Stomach (tissue), 19 donors: ENCODE measurements around the gene GADL1. TPM values are rescaled to one million over a fixed set of nuclear protein-coding genes. Genes with fewer than 3 reads are reported as not detected.
A peak's percentile ranks its signal among the peaks of the same experiment; 100 is the strongest.

ENCODE experiments used
- DNase-seq, 2 donors: peaks; one replicate each; pipeline versions ENCODE4 v3.0.0 to v3.0.0-alpha.2; 2013 to 2019
- H3K27ac ChIP-seq, 5 donors: fragments of 200-600 bp in 4 of 5; sonication (generic) in 4 of 5; one replicate each; pipeline ENCODE4 v1.5.1; 2013 to 2019; ENCODE audit warnings: mild to moderate bottlenecking in 1 of 5, moderate library complexity in 1 of 5
- H3K27me3 ChIP-seq, 3 donors: fragments of 200-600 bp; sonication (generic); one replicate each; pipeline ENCODE4 v1.5.1; 2017 to 2019; ENCODE audit warnings: mixed run types in 1 of 3
- H3K36me3 ChIP-seq, 4 donors: fragments of 200-600 bp; sonication (generic); 1 replicate in 3 of 4; 2 replicates in 1 of 4; pipeline ENCODE4 v1.5.1; 2016 to 2019
- H3K4me1 ChIP-seq, 4 donors: fragments of 200-600 bp; sonication (generic); one replicate each; pipeline ENCODE4 v1.5.1; 2016 to 2019
- H3K4me3 ChIP-seq, 4 donors: fragments of 200-600 bp; sonication (generic) in 3 of 4; one replicate each; pipeline ENCODE4 v1.5.1; 2016 to 2019; ENCODE audit warnings: mild to moderate bottlenecking in 1 of 4
- H3K9me3 ChIP-seq, 4 donors: fragments of 200-600 bp; sonication (generic); one replicate each; pipeline ENCODE4 v1.5.1; 2016 to 2019
- EP300 ChIP-seq: sonication (generic); formaldehyde crosslinking; IDR thresholded peaks from one replicate; pipeline ENCODE4 v1.6.1; 2017; ENCODE audit warnings: antibody characterized with exemption
- POLR2A ChIP-seq, 4 donors: fragments of 450-650 bp; IDR thresholded peaks; one replicate each; pipeline ENCODE4 v1.6.1; 2016; ENCODE audit warnings: antibody characterized with exemption in 4 of 4, control low read depth in 2 of 4, mild to moderate bottlenecking in 1 of 4, moderate library complexity in 1 of 4
- POLR2AphosphoS5 ChIP-seq, 3 donors: sonication (generic); formaldehyde crosslinking; IDR thresholded peaks; one replicate each; pipeline ENCODE4 v1.6.1; 2016; ENCODE audit warnings: antibody characterized with exemption in 3 of 3
- WGBS, 5 donors: extraction: QIAGEN DNeasy Blood & Tissue Kit in 3 of 5; methylation state at CpG; one replicate each; pipeline versions ENCODE4 v1.1.5 to v1.1.7; 2013 to 2018; 5-methylcytosine and 5-hydroxymethylcytosine counted together
- intact Hi-C: fragments of 100-400 bp; cut with DNase I; formaldehyde crosslinking; loops from one replicate; pipeline ENCODE4 v1.15.1; 2023; ENCODE audit warnings: low total_unique reads
- long read RNA-seq, 10 donors: transcript quantifications; one replicate each; lab custom pipeline, GENCODE V29; 2026
- polyA plus RNA-seq, 3 donors: library from polyadenylated mRNA; stranded (reverse); fragments of 200-250 nt; gene quantifications; one replicate each; pipeline ENCODE4 v1.2.3, GENCODE V29; 2013
- total RNA-seq, 5 donors: library from RNA; depleted of rRNA; stranded (reverse); fragments of >200 nt; gene quantifications; one replicate each; pipeline versions ENCODE4 v1.1.0 to v1.2.3, GENCODE V29; 2014 to 2016
- TF ChIP-seq, protein P1 (sequence below), 7 experiments: fragments of 450-650 bp in 4 of 7; fragments of 200-600 bp in 3 of 7; sonication (generic) in 3 of 7; IDR thresholded peaks; one replicate each; pipeline ENCODE4 v1.5.1; 2016 to 2019; ENCODE audit warnings: antibody characterized with exemption in 7 of 7, control low read depth in 2 of 7, mild to moderate bottlenecking in 1 of 7
- donor health status: healthy with polysubstance abuse.
- donor health status: Bipolar disorder and iron deficiency.
- donor health status: healthy.

Gene GADL1, protein sequence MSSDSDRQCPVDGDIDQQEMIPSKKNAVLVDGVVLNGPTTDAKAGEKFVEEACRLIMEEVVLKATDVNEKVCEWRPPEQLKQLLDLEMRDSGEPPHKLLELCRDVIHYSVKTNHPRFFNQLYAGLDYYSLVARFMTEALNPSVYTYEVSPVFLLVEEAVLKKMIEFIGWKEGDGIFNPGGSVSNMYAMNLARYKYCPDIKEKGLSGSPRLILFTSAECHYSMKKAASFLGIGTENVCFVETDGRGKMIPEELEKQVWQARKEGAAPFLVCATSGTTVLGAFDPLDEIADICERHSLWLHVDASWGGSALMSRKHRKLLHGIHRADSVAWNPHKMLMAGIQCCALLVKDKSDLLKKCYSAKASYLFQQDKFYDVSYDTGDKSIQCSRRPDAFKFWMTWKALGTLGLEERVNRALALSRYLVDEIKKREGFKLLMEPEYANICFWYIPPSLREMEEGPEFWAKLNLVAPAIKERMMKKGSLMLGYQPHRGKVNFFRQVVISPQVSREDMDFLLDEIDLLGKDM
- under 1 TPM in 1 of 5 donors, not detected in 4; 0.73 TPM for total RNA-seq
- under 1 TPM in 1 of 3 donors, not detected in 2; 0.03 TPM for polyA plus RNA-seq
- long read RNA-seq, donor 1, partial matches to known transcripts, result 0 of 1 reads
- long read RNA-seq, donor 1, other reads (novel, unspliced or antisense), result 0 of 1 reads
- long read RNA-seq, donor 2, result 0 reads
- long read RNA-seq, donor 3, result 0 reads
- long read RNA-seq, donor 4, result 0 reads
- long read RNA-seq, donor 5, result 0 reads
- long read RNA-seq, donor 6, result 0 reads
- long read RNA-seq, donor 7, result 0 reads
- long read RNA-seq, donor 8, result 0 reads
- long read RNA-seq, donor 9, result 0 reads
- long read RNA-seq, donor 10, result 0 reads

DNA sequence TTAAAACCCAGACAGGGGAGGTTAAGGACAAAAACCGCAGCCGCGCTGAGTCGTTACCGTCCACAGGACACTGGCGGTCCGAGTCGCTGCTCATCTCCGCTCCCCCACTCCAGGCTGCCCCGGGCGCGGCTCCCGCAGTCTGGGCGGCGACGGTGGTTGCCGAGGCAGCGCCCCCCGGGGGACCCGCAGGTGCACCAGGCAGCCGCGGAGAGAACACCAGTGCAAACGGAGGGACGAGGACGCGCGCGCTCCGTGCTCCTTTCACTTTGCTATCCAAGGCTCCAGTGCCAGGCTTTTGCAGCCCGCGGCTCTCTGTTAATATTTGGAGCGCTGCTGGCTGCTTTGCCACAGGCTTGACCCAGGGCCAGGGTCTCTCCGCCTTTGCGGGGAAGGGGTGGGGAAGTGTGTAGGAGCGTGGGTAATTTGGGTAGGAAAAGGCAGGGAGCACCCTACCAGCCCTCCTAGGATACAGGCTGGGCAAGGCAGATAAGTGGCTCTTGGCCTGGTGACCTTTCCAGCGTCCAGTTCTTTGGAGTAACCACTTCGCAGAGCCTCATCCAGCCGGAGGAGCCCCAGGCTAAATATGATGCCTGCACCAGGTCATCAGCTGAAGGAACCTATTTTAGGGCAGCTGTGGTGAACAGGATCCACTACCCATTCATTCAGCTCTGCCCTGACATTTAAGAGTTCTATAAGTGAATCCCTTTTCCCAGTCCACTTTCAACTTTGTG, at the start of gene GADL1:
Gene GADL1 (minus strand): TSS at position 141 of the 731 bp plus-strand sequence. CDS start 47 bp downstream, at position 94.
- H3K4me1 ChIP-seq, result peaks cover 0 to 13% (median 12%) of the 10 kb centered on the region in 4 donors
- H3K27me3 ChIP-seq, result peaks cover 0 to 28% (median 17%) of the 10 kb centered on the region in 3 donors
- H3K9me3 ChIP-seq, result no peaks in the 10 kb centered on the region
- H3K4me3 ChIP-seq, result peak within 1 kb of the TSS; percentile 58 to 71 (median 59)
- peak; percentile 29 to 80 for DNase-seq
- 3 to 10% (median 3%) methylated on average over 35 to 38 of the region's 38 CpGs for WGBS, 5 donors
- H3K36me3 ChIP-seq, result no peaks in the 10 kb centered on the region
- TF ChIP-seq EP300, result no peak
- TF ChIP-seq, protein P1, sequence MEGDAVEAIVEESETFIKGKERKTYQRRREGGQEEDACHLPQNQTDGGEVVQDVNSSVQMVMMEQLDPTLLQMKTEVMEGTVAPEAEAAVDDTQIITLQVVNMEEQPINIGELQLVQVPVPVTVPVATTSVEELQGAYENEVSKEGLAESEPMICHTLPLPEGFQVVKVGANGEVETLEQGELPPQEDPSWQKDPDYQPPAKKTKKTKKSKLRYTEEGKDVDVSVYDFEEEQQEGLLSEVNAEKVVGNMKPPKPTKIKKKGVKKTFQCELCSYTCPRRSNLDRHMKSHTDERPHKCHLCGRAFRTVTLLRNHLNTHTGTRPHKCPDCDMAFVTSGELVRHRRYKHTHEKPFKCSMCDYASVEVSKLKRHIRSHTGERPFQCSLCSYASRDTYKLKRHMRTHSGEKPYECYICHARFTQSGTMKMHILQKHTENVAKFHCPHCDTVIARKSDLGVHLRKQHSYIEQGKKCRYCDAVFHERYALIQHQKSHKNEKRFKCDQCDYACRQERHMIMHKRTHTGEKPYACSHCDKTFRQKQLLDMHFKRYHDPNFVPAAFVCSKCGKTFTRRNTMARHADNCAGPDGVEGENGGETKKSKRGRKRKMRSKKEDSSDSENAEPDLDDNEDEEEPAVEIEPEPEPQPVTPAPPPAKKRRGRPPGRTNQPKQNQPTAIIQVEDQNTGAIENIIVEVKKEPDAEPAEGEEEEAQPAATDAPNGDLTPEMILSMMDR (IDR thresholded peaks at IDR 0.05), result no peak
- no peak for TF ChIP-seq POLR2A (IDR thresholded peaks at IDR 0.05)
- no peak for TF ChIP-seq POLR2AphosphoS5 (IDR thresholded peaks at IDR 0.05)
- H3K27ac ChIP-seq, result no peak within 1 kb of the TSS
- intact Hi-C loops, result no loop called here

DNA sequence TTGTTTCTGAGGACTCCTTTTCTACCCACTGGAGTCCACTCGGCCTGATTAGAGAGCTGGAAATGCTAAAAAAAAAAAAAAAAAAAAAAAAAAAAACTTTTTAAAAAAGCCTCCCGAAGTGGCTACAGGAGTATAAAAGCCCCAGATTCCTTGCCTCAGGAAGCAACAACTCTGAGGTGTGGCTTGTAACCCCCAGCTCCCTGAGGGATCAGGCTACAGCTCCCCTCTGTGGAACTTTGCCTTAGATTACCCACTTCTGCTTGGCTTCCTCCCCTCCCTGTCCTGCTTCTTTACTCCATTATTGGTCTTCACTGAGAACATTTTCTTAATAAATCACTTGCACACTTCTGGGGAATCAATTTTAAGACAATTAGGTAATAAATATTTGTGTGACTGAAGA, 49.7 kb upstream of the GADL1 start:
- H3K4me3 ChIP-seq, result no peak overlapping the region
- H3K36me3 ChIP-seq, result no peaks in the 10 kb centered on the region
- TF ChIP-seq EP300 (no peak), POLR2A (IDR thresholded peaks at IDR 0.05) (no peak), POLR2AphosphoS5 (IDR thresholded peaks at IDR 0.05) (no peak)
- TF ChIP-seq, protein P1 (IDR thresholded peaks at IDR 0.05), result no peak
- H3K4me1 ChIP-seq, result no peaks in the 10 kb centered on the region
- H3K27me3 ChIP-seq, result no peaks in the 10 kb centered on the region
- no peak overlapping the region for H3K27ac ChIP-seq
- WGBS, 5 donors, result 69 to 81% (median 73%) methylated on average over 2 of the region's 2 CpGs
- DNase-seq, result no peak
- no peaks in the 10 kb centered on the region for H3K9me3 ChIP-seq
- intact Hi-C loops, result no loop called here

DNA sequence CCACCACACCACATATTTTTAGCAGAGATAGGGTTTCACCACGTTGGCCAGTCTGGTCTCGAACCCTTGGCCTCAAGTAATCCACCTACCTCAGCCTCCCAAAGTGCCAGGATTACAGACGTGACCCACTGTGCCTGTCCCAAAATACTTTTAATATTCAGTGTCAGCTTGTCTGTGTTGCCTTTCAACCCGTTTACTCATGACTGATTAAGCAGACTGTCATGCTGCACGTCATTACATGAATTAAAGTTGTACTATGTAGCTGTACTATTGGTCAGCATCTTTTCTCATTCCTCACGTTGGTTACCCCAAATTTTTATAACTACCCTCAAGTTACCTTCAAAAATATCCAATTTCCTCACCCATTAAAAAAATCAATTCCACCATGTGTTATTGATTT, 48.7 kb upstream of the GADL1 start:
- no peaks in the 10 kb centered on the region for H3K27me3 ChIP-seq
- intact Hi-C loops, result no loop called here
- no peak overlapping the region for H3K4me3 ChIP-seq
- H3K36me3 ChIP-seq, result no peaks in the 10 kb centered on the region
- H3K4me1 ChIP-seq, result no peaks in the 10 kb centered on the region
- no peak overlapping the region for H3K27ac ChIP-seq
- no peak for DNase-seq
- TF ChIP-seq, protein P1 (IDR thresholded peaks at IDR 0.05), result no peak
- TF ChIP-seq POLR2AphosphoS5 (IDR thresholded peaks at IDR 0.05), result no peak
- TF ChIP-seq POLR2A (IDR thresholded peaks at IDR 0.05), result no peak
- no peak for TF ChIP-seq EP300
- H3K9me3 ChIP-seq, result no peaks in the 10 kb centered on the region
- WGBS, 5 donors, result 81 to 88% (median 84%) methylated on average over 6 of the region's 6 CpGs

DNA sequence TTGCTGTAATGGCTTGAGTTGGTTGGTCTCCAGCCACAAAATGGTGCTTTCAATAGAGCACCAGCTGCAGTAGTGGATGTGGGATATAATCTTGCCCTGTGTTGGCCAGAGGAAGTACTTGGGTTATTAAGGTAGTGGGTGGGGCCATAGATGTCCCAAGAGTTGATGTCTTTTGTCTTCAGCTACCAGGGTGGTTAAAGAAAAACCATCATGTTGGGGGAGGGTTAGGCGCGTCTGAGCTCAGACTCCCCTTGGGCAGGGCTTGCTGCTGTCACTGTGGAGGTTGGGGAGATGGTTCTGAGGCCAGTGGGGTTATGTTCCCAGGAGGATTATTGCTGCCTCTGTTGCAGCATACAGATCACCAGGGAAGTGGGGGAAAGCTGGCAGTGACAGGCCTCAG, 46.9 kb upstream of the GADL1 start:
- H3K9me3 ChIP-seq, result no peaks in the 10 kb centered on the region
- no peaks in the 10 kb centered on the region for H3K36me3 ChIP-seq
- 91 to 98% (median 96%) methylated on average over 2 of the region's 2 CpGs for WGBS, 5 donors
- DNase-seq, result no peak
- TF ChIP-seq POLR2AphosphoS5 (IDR thresholded peaks at IDR 0.05), result no peak
- no peak for TF ChIP-seq EP300
- TF ChIP-seq POLR2A (IDR thresholded peaks at IDR 0.05), result no peak
- TF ChIP-seq, protein P1 (IDR thresholded peaks at IDR 0.05), result no peak
- H3K4me3 ChIP-seq, result no peak overlapping the region
- intact Hi-C loops, result no loop called here
- H3K4me1 ChIP-seq, result no peaks in the 10 kb centered on the region
- H3K27ac ChIP-seq, result no peak overlapping the region
- no peaks in the 10 kb centered on the region for H3K27me3 ChIP-seq
